Islet of Langerhans (tissue), 1 donor: ENCODE measurements around the gene FOXL3.
"Not testable (repeated sequence)": the region's sequence is repeated elsewhere in the genome, so short reads cannot be mapped to it uniquely, and the experiment has no call there.

Source experiments
- FAIRE-seq: peaks from one replicate; lab custom pipeline; 2011; peaks lifted over from hg19 to GRCh38; lab: Jason Lieb, UNC

FOXL3 gene

DNA sequence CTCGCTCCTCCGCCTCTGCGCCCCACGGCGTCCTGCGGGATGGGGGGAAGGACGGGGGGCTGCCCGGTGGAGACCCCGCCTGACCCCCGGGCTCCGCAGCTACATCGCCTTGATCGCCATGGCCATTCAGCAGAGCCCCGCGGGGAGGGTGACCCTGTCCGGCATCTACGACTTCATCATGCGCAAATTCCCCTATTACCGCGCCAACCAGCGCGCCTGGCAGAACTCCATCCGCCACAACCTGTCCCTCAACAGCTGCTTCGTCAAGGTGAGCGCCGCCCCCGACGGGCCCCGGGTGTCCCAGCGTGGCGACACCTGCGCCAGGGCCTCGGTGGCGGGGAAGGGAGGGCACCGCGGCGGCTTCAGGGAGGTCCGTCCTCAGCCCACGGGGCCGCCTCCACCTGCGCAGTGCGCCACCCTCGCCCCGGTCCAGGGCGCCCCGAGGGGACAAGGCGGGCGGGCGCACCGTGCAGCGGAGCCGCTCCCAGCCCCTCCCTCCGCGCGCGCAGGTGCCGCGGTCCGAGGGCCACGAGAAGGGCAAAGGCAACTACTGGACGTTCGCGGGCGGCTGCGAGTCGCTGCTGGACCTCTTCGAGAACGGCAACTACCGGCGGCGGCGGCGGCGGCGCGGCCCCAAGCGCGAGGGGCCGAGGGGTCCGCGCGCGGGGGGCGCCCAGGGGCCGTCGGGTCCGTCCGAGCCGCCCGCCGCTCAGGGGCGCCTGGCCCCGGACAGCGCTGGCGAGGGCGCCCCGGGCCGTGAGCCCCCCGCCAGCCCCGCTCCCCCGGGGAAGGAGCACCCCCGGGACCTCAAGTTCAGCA is 793 bp downstream of the FOXL3 start:
- no peak for FAIRE-seq

DNA sequence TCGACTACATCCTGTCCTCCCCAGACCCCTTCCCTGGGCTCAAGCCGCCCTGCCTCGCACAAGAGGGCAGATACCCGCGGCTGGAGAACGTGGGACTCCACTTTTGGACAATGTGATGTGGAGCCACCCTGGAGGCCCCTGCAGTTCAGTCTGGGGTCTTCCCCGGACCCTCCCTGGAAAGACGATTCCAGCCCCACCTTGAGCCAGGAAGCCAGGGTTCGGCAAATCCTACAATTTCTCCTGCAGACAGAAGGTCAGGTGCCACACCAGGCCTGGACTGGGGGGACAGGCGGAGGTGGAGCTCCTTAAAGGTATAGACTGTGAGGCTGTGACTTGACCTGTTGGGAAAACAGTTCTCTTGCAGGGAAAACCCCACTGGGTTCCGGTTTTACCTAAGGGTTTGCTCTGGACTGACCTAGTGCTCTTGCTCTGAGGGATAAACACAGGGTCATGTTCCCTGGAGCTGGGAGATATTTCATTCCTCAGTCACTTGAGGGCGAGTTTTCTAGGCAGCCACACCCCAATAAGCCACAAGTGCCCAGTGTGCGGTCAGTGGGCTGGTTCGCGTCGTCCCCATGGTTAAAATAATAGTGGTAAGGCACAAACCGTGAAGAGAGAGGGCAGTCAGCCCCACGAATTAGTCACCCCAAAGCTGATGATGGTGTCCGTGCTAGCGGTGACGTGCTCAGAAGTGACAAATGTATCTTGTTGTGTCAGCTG is 1.6 kb downstream of the FOXL3 start:
- FAIRE-seq = no peak

DNA sequence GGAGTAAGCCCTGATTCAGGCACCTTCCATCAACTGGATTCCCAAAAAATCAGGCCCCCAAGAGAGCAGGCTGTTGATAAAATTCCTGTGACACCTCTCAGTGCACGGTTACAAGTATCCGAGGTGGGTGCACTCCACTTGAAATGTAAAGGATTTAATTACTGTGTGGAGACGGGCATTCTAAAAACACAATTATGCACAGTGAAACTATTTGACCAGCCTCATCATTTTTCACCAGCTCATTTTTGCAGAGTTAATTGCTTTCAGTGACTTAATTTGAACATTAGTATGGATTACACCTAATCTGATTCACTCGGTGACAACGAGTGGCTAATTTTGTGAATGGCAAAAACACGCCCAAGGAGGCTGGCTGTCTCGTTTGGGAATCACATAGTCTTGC is 2.3 kb downstream of the FOXL3 start:
- FAIRE-seq = no peak

DNA sequence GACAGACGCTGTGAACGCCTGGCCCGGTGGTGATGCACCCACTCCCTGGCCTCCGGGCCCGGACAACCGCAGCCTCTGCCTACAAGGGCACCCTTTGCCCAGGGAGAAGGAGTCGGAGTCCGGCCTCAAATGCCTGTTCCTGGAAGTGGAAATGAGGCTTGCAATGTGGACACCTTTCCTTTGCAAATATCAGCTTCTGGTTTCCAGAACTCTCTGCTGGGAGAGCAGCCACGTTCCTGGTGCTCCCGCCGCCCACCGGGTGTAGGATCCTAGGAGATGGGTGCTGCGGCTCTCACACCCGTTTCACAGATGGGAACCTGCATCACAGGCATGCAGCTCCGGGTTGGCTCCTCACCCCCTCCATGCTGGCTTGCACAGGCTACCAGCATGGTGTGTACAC is 2.9 kb downstream of the FOXL3 start:
- FAIRE-seq = no peak

DNA sequence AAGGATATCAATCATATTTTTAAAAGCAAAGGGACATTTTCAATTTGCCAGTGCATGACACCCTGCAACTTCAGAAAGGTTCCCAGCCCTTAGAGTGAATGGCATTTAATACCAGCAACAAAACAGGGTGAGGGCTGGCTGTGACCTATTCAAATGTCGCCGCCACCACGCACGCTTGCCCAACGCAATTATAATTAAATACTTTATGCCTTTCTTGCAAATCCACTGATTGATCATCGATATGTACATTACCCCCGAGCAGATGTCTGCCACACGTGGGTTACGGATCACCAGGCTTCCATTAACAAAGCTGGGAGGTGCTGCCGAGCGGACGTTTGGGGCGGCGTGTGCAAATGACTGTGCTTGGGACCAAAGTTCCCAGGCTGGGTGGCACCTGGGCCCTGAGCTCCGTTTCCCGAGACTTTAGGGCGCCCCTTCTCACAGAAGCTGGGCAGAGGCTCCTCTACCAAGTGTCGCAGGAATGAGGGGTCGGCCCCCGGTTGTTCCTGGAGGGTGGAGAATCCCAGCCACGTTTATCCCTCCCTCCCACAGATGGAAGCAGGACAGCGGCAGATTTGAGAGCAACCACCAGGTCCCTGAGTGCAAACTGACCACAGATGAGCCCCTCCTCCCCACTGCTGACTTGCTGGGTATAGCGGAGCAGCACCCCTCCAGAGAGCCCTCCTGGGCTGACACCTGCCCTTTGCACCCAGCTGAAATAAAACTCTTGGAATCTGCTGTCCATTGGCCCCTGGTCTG is 3.9 kb downstream of the FOXL3 start:
- no peak for FAIRE-seq

DNA sequence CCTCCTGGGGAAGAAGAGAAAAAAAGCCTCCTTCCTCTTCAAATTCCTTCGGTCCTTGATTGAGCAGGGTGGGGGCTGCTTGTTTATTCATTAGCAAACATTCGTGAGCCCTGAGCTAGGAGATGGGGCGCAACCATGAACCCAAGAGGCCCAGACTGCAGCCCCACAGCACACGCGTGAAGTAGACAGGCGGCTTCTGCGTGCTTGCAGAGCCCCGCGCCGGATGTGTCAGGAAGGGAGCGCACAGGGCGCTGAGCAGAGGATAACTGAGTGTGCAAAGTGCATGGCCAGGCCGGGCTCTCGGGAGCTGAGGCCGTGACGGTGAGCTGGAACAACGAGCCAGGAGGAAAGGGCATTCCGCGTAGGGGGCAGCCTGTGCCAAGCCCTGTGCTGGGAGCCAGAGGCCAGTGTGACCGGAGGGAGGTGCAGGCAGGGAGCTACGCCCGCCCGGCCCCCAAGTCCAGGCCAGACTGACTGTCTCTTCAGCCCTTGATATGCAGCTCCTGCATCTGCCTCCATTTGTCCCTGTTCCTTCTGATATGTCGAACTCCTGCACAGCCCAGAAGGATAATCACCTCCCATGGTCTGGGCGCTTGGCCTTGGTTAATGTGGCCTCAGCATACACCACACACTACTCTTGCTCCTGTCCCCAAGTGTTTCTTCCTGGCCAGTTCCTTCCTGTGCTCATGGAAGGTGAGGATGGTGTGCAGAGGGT is 4.6 kb downstream of the FOXL3 start:
- FAIRE-seq = no peak

DNA sequence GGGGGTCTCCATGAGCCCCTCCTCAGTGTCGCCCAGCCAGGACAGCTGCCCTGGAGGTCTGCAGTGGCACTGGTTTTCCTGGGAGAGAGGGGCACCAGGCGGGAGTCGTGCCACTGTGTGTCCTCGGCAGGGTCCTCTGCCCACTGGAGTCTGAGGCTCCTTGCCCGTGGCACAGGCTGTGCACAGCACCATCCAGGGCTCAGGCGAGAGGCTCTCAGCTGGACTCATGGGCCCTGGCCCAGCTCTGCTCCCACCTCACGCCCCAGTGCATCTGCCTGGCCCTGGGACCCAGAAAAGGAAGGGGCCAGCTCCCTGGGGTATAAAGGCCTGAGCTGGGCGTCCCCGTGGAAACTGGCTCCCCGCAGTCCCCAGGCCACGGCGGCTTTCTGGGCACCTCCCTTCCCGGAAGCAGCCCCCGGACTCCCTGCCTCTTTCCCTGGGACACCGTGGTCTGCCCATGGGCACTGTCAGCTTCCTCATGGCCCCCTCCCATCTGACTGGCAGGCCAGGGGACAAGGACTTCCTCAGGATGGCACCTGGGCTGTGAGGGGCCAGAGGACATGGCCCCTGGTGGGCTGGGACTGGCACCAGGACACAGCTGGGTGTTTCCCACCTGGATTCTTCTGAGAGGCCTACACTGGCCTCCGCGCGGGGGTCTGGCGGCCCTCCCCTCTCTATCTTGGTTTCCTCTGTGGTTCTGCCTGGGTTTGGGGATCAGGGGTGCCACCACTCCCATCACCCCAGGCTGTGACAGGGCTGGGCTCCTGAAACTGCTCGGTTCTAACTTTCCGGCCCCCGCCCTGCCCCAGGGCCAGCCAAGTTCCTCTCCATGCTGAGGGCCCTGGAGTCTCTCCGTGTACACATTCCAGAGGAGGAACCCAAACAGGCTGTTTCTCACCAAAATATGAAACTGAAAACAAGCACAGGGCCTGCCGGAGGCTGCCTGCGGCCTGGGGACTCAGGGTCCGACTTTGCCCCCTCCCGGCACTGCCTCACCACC is 5.5 kb downstream of the FOXL3 start:
- no peak for FAIRE-seq

DNA sequence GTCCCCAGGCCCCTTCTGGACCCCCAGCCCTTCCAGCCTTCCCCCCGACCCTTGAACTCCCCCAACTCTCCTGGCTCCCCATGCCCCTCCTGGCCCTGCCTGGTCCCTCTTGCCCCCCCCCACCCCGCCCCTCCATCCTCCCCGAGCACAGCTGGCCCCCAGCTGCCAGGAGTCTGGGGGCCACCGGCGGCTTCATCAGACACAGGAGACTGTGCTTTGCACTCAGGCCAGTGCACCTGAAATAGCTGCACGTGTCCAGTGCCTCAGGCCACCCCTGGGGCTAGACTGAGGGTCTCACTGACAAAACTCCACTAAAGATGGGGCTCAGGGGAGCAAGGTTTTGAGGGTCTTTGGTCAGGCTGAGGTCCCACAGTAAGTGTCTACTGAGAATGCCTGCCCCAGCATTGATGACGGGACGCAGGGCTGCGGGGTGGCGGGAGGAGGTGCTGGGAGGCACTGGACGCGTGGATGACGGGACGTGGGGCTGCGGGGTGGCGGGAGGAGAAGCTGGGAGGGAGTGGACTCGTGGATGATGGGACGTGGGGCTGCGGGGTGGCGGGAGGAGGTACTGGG is 6.5 kb downstream of the FOXL3 start:
- no peak for FAIRE-seq

DNA sequence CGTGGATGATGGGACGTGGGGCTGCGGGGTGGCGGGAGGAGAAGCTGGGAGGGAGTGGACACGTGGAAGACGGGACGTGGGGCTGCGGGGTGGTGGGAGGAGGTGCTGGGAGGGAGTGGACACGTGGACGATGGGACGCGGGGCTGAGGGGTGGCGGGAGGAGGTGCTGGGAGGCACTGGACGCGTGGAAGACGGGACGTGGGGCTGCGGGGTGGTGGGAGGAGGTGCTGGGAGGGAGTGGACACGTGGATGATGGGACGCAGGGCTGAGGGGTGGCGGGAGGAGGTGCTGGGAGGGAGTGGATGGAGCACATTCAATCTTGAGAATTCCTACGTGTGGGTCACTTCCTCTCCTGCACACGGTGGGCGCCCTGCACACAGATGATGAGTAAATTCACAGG is 7.2 kb downstream of the FOXL3 start:
- not testable (repeated sequence) for FAIRE-seq

DNA sequence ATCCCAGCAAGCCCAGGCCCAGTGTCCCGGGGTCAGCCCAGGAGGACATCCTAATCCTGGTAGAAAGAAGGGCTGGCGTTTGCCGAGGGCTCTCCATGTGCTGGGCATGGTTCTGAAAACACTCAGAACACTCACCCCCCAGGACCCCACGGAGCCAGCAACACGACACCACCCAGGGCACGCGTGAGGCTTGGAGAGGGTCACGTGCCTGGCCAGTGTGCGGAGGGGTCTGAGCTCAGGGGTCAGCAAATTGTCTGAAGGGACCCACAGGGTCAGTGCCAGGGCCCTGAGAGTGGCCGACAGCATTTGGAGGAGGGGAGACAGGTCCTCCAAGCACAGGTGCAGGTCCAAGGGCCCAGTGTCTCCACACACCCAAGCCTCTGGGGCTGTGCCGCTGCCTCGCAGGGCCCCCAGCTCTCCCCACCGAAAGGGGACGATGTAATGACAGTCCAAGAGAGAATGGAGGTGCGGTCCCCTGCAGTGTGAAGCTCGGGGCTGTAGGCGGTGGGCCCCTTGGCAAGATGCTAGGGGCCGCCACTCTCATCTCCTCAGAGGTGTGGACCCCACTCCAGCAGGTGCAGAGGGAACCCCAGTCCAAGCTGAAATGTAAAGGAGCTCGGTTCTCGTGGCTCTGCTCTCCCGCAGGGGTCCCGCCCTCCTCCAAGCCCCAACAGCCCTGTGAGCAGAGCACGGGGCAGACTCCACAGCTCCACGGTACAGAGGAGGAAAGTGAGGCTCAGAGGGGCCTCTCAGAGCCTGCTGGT is 7.8 kb downstream of the FOXL3 start:
- FAIRE-seq = no peak

DNA sequence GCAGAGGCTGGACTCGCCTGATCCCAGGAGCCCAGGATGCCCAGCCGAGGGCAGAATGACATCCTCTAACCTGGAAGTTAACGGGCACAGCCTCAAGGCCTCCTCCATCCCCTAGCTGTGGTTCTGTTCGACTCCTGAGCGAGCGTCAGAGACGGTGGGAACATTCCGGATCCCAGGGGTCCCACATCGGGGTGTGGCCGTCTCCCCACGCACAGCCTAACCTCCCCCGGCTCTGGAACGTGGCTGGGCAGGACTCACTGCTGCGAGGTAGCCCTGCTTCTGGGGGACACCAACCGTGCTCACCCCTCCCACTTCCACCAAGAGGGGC is 8.4 kb downstream of the FOXL3 start:
- FAIRE-seq = no peak

DNA sequence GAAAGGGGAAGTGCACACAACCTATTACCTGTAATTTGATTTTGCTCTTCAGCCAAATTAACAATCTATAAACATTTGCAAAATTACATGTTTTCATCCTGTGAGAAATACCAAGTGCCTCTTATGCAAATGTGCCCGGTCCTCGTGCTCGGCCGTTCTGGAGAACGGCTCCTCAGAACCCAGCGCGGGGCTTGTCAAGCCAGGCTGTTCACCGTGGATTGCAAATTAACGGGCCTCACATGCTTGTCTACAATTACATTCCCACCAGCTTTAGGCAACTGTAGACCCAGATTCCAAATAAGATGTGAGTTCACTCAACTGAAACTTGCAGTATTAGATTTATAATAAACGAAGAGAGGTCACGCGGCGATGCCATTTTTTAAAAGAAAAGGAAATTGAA is 8.8 kb downstream of the FOXL3 start:
- FAIRE-seq = no peak

DNA sequence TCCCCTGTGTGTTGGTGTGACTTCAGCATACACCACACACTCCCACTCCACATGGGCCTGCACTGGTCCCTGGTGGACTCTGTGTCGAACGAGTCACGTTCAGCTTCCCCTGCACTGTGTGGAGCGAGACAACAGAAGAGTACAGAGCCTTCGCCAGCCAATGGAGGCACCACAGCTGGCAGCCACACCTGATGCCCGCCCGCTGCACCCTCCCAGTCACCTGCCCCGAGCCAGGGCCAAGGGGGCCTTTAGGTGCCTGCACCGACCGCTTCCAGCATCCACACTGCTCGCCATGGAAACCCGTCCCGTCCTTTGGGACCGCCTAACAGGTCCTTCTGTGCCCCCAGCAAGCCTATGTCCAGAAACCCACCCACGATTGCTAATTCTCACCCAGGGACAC is 9.2 kb downstream of the FOXL3 start:
- FAIRE-seq = no peak

DNA sequence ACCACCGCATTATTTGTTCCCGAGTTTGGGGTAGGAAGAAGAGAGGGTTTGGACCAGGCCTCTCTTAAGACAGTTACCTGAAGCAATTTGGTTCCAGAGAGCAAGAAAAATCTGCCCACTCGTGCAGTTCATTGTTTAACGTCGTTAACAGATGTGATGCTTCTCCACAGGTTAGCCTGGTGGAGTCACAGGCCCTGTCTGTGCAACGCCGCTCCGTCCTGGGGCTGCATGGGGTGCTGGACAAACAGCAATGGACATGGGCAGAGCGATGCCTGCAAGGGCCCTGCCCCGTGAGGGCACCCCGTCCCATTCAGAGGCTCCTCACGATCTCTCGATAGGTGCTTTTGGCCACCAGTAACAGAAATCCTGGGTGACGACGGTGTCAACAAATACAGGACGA is 9.7 kb downstream of the FOXL3 start:
- no peak for FAIRE-seq

DNA sequence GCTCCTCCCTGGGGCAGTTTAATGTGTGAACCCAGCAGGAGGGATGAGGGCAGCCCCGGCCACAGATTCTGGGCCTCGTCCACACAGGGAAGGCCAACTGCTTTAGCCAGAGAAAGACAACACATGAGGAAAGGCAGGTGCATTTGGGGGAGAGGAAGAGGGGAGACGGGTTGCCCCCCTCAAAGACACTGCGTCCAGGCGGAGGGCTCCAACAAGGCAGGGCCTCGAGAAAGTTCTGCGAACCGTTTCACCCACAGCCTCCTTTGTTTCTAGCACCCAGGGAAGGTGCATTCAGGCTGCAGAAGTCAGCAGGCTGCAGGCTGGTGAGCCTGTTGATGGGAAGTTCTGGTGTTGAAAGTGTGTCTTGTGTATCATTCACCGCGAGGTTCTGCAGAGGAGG is 10.1 kb downstream of the FOXL3 start:
- FAIRE-seq = no peak

DNA sequence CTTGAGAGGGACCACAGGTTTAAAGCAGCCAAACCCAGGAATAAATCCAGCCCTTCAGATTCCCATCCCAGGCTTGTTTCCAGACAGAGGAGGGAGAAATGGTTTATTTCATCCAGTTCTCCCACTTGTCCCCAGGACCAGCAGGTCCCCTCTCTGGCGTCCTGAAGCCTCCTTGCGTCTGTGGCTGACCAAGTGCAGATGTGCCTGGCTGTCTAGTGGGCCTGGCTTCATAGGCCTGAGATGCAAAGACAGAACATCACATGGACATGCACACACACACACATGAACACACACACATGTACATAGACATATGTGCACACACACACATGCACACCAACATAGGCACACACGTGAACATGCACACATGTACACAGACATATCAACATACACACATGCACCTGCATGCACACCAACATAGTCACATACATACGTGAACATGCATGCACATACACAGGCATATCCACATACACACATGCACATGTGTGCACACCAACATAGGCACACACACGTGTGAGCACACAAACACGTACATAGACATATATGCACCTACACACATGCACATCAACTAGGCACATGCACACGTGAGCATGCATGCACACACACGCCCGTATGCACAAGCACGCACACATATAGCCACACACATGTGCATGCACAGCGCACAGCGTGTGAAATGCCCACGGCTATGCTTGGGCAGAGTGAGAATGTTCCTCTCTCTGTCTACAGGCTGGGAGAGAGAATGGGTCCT is 10.7 kb downstream of the FOXL3 start:
- FAIRE-seq = no peak

DNA sequence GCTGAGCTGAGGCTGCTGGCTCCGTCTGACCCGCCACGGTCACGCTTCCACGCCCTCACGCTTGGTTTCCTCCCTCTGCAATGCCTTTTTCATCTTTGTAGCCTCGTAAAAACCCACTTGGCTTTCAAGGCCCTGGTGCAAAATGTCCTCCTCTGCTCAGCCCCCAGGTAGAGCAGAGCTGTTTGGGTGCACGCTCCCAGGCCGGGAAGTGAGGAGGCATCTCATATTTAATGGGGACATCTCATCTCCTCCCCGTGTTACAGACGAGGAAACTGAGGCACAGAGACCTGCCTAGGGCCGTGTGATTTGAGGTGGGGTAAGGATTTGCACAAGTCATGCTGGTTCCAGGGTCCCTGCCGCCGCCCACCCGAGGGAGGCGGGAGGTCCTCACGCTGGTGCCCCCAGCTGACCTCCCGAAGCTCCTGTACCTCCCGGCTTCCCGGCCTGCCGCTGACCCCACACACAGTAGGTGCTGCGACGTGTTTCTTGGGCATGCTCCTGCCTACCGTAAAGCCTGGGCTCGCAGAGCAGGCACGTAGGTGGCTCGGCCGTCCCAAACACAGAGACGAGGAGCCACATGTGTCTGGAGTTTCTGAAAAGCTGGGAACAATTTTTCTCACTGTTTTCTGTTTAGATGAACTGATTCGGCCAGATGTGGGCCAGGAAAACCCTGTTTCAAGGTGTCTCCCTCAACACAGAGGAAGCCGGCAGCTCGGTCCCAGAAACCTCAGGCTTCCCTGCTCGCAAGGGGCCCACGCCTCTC is 11.5 kb downstream of the FOXL3 start:
- no peak for FAIRE-seq

DNA sequence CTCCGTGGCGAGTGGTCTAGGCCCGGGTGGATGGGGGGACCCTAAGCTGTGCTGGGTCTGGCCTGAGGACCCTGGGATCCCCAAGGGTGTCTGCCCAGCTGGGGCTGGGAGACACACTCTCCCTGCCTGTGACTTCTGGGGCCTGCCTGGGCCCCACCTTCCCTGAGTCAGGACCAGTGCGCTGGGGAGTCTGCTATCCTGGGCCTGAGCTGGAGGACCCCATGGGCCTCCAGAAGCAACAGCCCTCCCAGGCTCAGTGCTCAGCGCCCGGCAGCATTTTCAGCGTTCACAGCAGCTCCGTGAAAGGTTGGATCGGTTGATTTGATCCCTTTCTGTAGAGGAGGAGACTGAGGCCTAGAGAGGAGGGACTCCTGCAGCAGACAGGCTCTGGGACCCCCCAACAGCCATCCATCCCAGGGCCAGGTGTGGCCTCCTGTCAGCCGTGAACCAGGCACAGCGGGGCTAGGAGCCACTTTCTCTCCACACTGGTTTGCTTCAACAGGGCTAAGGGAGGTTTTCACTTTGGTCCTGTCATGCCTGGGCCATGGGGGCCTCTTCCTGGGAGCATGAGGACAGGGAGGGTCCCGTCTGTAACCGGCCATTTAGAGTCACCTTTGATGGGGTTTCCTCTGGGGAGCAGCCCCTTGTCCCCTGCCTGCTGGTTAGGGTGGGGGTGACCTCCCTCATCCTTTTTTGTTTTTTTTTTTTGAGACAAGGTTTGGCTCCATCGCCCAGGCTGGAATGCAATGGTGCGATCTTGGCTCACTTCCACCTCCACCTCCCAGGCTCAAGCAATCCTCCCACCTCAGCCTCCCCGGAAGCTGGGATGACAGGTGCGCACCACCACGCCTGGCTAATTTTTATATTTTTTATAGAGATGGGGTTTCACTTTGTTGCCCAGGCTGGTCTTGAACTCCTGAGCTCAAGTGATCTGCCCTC is 12.4 kb downstream of the FOXL3 start:
- no peak for FAIRE-seq
